ENCODE results near the gene LURAP1L.
"Not testable (repeated sequence)": the region's sequence is repeated elsewhere in the genome, so short reads cannot be mapped to it uniquely, and the experiment has no call there.

LURAP1L gene

GRCh38 chr9:12856603-12857002 lies 81.8 kb downstream of the LURAP1L start:
- DNase-seq (ENCODE audit: low read depth in 2 of 2) = no peak

GRCh38 chr9:12859704-12860251 lies 85.0 kb downstream of the LURAP1L start:
- DNase-seq (ENCODE audit: low read depth in 2 of 2) = peak; percentile 32 to 41

- DNase-seq (ENCODE audit: low read depth in 2 of 2) = no peak
Observed at GRCh38 chr9:12860998-12861397, 86.2 kb downstream of the LURAP1L start.

- peak; percentile 55 to 63 for DNase-seq (ENCODE audit: low read depth in 2 of 2)
Observed at GRCh38 chr9:12862611-12863410, 88.0 kb downstream of the LURAP1L start.

GRCh38 chr9:12863618-12864017 lies 88.8 kb downstream of the LURAP1L start:
- no peak for DNase-seq (ENCODE audit: low read depth in 2 of 2)

- not testable (repeated sequence) for DNase-seq (ENCODE audit: low read depth in 2 of 2)
Observed at GRCh38 chr9:12865380-12865779, 90.6 kb downstream of the LURAP1L start.

Data from fibroblast of skin of left quadriceps (primary cell).